ENCODE results near the gene VPS18. TPM values are rescaled to one million over a fixed set of nuclear protein-coding genes. Genes with fewer than 3 reads are reported as not detected.
"Not testable (repeated sequence)": the region's sequence is repeated elsewhere in the genome, so short reads cannot be mapped to it uniquely, and the experiment has no call there.

Gene VPS18
- total RNA-seq, 1 experiment from 2014 or later, result 23.8 TPM

- H3K36me3 ChIP-seq (ENCODE audit: insufficient read depth, low read length, poor library complexity, severe bottlenecking), result no peaks in the 10 kb centered on the region
- POLR2A ChIA-PET (ENCODE audit: low non-redundant PET), result interaction anchor here (0.5 to 0.6 kb wide), 2 partner anchors 14 to 15 kb away, joined by 3 to 4 read pairs; no protein-coding TSS in a partner anchor
- peaks cover 18% of the 10 kb centered on the region for H3K4me1 ChIP-seq (ENCODE audit: insufficient read depth, low read length, poor library complexity, severe bottlenecking)
- H3K27ac ChIP-seq (ENCODE audit: low read depth, low read length, poor library complexity, severe bottlenecking), result no peak overlapping the region
- CTCF ChIA-PET, result interaction anchor here (0.6 to 3.2 kb wide), 11 partner anchors 10 to 164 kb away, joined by 3 to 103 read pairs (median 5); partner anchors contain the start of genes RAD51, RHOV and VPS18
- H3K9me3 ChIP-seq (ENCODE audit: low read depth, low read length, poor library complexity, severe bottlenecking), result no peaks in the 10 kb centered on the region
- DNase-seq (ENCODE audit: low spot score), result peak; percentile 88
- TF ChIP-seq, protein P1, sequence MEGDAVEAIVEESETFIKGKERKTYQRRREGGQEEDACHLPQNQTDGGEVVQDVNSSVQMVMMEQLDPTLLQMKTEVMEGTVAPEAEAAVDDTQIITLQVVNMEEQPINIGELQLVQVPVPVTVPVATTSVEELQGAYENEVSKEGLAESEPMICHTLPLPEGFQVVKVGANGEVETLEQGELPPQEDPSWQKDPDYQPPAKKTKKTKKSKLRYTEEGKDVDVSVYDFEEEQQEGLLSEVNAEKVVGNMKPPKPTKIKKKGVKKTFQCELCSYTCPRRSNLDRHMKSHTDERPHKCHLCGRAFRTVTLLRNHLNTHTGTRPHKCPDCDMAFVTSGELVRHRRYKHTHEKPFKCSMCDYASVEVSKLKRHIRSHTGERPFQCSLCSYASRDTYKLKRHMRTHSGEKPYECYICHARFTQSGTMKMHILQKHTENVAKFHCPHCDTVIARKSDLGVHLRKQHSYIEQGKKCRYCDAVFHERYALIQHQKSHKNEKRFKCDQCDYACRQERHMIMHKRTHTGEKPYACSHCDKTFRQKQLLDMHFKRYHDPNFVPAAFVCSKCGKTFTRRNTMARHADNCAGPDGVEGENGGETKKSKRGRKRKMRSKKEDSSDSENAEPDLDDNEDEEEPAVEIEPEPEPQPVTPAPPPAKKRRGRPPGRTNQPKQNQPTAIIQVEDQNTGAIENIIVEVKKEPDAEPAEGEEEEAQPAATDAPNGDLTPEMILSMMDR (conservative IDR thresholded peaks at IDR 0.05; ENCODE audit: low read depth, low read length), result peak; percentile 96
- no peak for TF ChIP-seq EZH2 (IDR thresholded peaks at IDR 0.05; ENCODE audit: borderline replicate concordance, low read depth, low read length, poor library complexity, severe bottlenecking)
- H3K4me3 ChIP-seq (ENCODE audit: low read depth, low read length, poor library complexity, severe bottlenecking), result no peak overlapping the region
- intact Hi-C loops (cut with micrococcal nuclease; ENCODE audit: unreplicated experiment), result loop anchor here (1.0 to 2.0 kb wide), 2 partner anchors 35 to 113 kb away; partner anchors contain the start of gene VPS18
- no TSS peak for BruUV-seq (replicated peaks)
- H3K27me3 ChIP-seq (replicated peaks; ENCODE audit: insufficient read depth, low read depth, low read length, poor library complexity), result no peaks in the 10 kb centered on the region
Measured at GRCh38 chr15:40859206-40859851, 34.9 kb upstream of the VPS18 start.

DNA sequence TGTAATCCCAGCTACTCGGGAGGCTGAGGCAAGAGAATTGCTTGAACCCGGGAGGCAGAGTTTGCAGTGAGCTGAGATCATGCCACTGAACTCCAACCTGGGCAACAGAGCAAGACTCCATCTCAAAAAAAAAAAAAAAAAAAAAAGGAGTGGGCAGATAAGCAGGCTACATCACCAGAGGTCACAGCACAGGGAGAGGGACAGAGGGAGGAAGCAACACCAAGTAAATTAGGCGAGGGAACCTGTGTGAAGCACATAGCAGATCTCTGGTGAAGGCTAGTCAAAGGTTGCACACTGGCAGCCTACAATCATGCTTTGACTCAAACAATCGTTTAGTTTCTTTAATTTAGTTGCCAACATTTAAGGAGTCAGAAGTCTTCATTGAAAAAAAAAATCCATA lies 33.1 kb upstream of the VPS18 start:
- POLR2A ChIA-PET (ENCODE audit: low non-redundant PET); H3K36me3 ChIP-seq (ENCODE audit: insufficient read depth, low read length, poor library complexity, severe bottlenecking); H3K9me3 ChIP-seq (ENCODE audit: low read depth, low read length, poor library complexity, severe bottlenecking); BruUV-seq (replicated peaks); DNase-seq (ENCODE audit: low spot score); H3K27me3 ChIP-seq (replicated peaks; ENCODE audit: insufficient read depth, low read depth, low read length, poor library complexity); H3K4me3 ChIP-seq (ENCODE audit: low read depth, low read length, poor library complexity, severe bottlenecking); intact Hi-C loops (cut with micrococcal nuclease; ENCODE audit: unreplicated experiment); H3K27ac ChIP-seq (ENCODE audit: low read depth, low read length, poor library complexity, severe bottlenecking): not testable (repeated sequence)
- H3K4me1 ChIP-seq (ENCODE audit: insufficient read depth, low read length, poor library complexity, severe bottlenecking), result peaks cover 18% of the 10 kb centered on the region
- CTCF ChIA-PET, result interaction anchor here (0.7 kb wide), 1 partner anchor 12 kb away, joined by 7 read pairs; no protein-coding TSS in a partner anchor

DNA sequence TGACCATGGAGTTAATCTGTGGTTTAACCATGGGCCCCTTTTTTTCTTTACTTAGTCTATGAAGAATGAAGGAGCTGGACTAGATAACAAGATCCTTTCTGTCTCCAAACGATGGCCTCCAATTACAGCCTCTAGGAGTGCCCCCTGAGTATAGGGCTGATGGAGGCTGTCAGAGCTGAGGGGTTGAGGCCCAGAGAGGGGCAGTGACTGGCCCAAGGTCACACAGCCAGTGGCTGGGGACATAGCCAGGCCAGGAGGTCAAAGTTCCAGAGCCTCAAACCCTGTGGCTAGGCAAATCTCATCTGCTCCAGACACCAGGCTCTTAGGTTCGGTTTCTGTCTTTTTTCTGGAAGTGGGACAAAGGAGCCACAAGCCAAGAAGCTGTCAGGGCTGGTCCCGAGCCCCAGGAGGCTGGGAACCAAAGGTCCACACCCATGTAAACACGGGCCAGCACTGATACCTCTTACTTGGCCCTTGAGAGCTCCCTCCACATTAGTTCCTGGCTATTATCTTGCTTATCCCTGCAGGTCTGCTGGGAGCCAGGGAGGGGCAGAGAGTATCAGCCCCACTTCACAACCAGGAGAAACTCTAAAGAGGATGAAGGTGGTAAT lies 30.5 kb upstream of the VPS18 start:
- DNase-seq (ENCODE audit: low spot score), result no peak
- Histone ChIP-seq H3K27me3 (replicated peaks; ENCODE audit: insufficient read depth, low read depth, low read length, poor library complexity) (no peaks in the 10 kb centered on the region), H3K27ac (ENCODE audit: low read depth, low read length, poor library complexity, severe bottlenecking) (no peak overlapping the region), H3K4me1 (ENCODE audit: insufficient read depth, low read length, poor library complexity, severe bottlenecking) (peaks cover 3% of the 10 kb centered on the region), H3K9me3 (ENCODE audit: low read depth, low read length, poor library complexity, severe bottlenecking) (no peaks in the 10 kb centered on the region), H3K4me3 (ENCODE audit: low read depth, low read length, poor library complexity, severe bottlenecking) (no peak overlapping the region), H3K36me3 (ENCODE audit: insufficient read depth, low read length, poor library complexity, severe bottlenecking) (no peaks in the 10 kb centered on the region)
- BruUV-seq (replicated peaks), result no TSS peak
- TF ChIP-seq EZH2 (IDR thresholded peaks at IDR 0.05; ENCODE audit: borderline replicate concordance, low read depth, low read length, poor library complexity, severe bottlenecking), result no peak
- TF ChIP-seq, protein P1 (conservative IDR thresholded peaks at IDR 0.05; ENCODE audit: low read depth, low read length), result no peak
- ChIA-PET POLR2A (ENCODE audit: low non-redundant PET) (no interaction called here), CTCF (interaction anchor here (1.0 kb wide), 1 partner anchor 10 kb away, joined by 4 read pairs; the partner anchor contains the start of gene RHOV)
- intact Hi-C loops (cut with micrococcal nuclease; ENCODE audit: unreplicated experiment), result no loop called here

Measured in A673 (cell line).